ENCODE results near the gene MBD6. TPM values are rescaled to one million over a fixed set of nuclear protein-coding genes. Genes with fewer than 3 reads are reported as not detected.

Gene MBD6
- total and polyA plus RNA-seq, 2 of the 13 experiments (the other 11 are each of a cell fraction or from before 2014, with no cell fraction given), result 4.1 to 5.9 TPM

GRCh38 chr12:57520053-57520818 lies 2.4 kb upstream of the MBD6 start, which contains the start of gene DDIT3 (continued):
- TF ChIP-seq HMGXB4 (CRISPR knock-in tag; IDR thresholded peaks at IDR 0.05; ENCODE audit: borderline replicate concordance in 1 of 2, low read depth in 1 of 2) (peak in 1 of 2 experiments; percentile 84), ZBTB3 (CRISPR knock-in tag; IDR thresholded peaks at IDR 0.05; ENCODE audit: borderline replicate concordance, low read depth) (0 out of 2 replicates have a peak, but pooled peaks have one; percentile 61), ZEB1 (IDR thresholded peaks at IDR 0.05; ENCODE audit: insufficient replicate concordance, low read depth) (peak; percentile 48), TCF7 (IDR thresholded peaks at IDR 0.05; ENCODE audit: low read depth) (no peak), NR2F6 (IDR thresholded peaks at IDR 0.05) (peak; percentile 81), NR2F6 (CRISPR knock-in tag; IDR thresholded peaks at IDR 0.05) (peak; percentile 53; the same call in 1 of the 2 replicates), YEATS4 (CRISPR knock-in tag; IDR thresholded peaks at IDR 0.05; ENCODE audit: borderline replicate concordance) (peak; percentile 57; the same call in 1 of the 2 replicates), LCORL (IDR thresholded peaks at IDR 0.05) (no peak), LCORL (CRISPR knock-in tag; IDR thresholded peaks at IDR 0.05) (peak; percentile 75), ZNF296 (CRISPR knock-in tag; conservative IDR thresholded peaks at IDR 0.05) (no peak; the same call in 1 of the 2 replicates), ZNF747 (CRISPR knock-in tag; IDR thresholded peaks at IDR 0.05; ENCODE audit: borderline replicate concordance) (peak; percentile 41; the same call in 1 of the 2 replicates), KDM2A (CRISPR knock-in tag; IDR thresholded peaks at IDR 0.05; ENCODE audit: borderline replicate concordance, low read depth) (peak; percentile 56), FUBP1 (CRISPR knock-in tag; IDR thresholded peaks at IDR 0.05; ENCODE audit: borderline replicate concordance) (no peak), HOXA9 (CRISPR knock-in tag; IDR thresholded peaks at IDR 0.05; ENCODE audit: borderline replicate concordance) (no peak), NR2F2 (IDR thresholded peaks at IDR 0.05; ENCODE audit: borderline replicate concordance, low read depth) (peak; percentile 88)
- TF ChIP-seq, protein P1, sequence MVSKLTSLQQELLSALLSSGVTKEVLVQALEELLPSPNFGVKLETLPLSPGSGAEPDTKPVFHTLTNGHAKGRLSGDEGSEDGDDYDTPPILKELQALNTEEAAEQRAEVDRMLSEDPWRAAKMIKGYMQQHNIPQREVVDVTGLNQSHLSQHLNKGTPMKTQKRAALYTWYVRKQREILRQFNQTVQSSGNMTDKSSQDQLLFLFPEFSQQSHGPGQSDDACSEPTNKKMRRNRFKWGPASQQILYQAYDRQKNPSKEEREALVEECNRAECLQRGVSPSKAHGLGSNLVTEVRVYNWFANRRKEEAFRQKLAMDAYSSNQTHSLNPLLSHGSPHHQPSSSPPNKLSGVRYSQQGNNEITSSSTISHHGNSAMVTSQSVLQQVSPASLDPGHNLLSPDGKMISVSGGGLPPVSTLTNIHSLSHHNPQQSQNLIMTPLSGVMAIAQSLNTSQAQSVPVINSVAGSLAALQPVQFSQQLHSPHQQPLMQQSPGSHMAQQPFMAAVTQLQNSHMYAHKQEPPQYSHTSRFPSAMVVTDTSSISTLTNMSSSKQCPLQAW (CRISPR knock-in tag; IDR thresholded peaks at IDR 0.05), result 0 out of 2 replicates have a peak, but pooled peaks have one; percentile 61
- TF ChIP-seq, protein P2, sequence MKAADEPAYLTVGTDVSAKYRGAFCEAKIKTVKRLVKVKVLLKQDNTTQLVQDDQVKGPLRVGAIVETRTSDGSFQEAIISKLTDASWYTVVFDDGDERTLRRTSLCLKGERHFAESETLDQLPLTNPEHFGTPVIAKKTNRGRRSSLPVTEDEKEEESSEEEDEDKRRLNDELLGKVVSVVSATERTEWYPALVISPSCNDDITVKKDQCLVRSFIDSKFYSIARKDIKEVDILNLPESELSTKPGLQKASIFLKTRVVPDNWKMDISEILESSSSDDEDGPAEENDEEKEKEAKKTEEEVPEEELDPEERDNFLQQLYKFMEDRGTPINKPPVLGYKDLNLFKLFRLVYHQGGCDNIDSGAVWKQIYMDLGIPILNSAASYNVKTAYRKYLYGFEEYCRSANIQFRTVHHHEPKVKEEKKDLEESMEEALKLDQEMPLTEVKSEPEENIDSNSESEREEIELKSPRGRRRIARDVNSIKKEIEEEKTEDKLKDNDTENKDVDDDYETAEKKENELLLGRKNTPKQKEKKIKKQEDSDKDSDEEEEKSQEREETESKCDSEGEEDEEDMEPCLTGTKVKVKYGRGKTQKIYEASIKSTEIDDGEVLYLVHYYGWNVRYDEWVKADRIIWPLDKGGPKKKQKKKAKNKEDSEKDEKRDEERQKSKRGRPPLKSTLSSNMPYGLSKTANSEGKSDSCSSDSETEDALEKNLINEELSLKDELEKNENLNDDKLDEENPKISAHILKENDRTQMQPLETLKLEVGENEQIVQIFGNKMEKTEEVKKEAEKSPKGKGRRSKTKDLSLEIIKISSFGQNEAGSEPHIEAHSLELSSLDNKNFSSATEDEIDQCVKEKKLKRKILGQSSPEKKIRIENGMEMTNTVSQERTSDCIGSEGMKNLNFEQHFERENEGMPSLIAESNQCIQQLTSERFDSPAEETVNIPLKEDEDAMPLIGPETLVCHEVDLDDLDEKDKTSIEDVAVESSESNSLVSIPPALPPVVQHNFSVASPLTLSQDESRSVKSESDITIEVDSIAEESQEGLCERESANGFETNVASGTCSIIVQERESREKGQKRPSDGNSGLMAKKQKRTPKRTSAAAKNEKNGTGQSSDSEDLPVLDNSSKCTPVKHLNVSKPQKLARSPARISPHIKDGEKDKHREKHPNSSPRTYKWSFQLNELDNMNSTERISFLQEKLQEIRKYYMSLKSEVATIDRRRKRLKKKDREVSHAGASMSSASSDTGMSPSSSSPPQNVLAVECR (CRISPR knock-in tag; IDR thresholded peaks at IDR 0.05; ENCODE audit: borderline replicate concordance), result peak; percentile 94

Data from HepG2 (cell line).